Activated CD4-positive, CD25-positive, alpha-beta regulatory T cell treated with anti-CD3 and anti-CD28 coated beads, Interleukin-2, amount 50 U/mL, for 16 hours (primary cell): ENCODE results near the gene SH3D21.

ENCODE experiments used
- DNase-seq: peaks from one replicate; pipeline ENCODE4 v3.0.0-alpha.2; 2020; ENCODE audit warnings: low read depth, low spot score

The SH3D21 gene

DNA sequence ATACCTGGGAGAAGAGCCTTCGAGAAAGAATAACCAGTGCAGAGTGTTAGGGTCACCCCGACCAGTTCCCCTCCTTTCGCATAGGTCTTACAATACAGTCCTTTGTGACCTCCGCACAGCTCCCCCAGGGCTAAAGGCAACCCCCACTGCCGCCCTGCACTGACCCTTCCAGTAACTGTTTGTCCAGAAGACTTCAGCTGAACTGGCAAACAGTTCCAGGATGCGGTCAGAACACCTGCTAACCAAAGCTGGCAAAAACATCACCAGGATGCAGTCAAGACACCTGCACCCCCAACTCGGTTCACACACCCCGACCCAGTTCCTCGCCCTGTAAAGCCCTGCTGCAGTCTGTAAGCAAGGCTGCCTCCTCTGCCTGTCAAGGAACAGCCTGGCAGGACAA is 23.6 kb downstream of the SH3D21 start:
- DNase-seq, result no peak

DNA sequence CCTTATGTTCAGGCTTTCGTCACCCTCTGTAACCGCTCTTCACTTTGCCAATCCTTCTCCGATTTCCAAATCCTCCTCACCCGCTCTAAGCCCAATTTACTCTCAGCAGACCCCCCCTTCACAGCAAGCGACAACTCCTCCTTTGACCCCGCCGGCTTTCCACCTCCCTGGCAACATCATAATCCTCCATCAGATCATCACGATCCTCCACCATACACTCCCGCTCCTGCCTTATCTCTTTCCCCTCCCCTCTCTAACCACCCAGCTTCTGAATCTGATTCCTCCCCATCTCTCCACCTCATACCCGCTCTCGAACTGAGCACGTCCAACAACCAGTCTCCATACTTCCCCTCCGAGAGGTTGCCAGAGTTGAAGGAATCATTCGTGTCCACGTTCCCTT is 24.8 kb downstream of the SH3D21 start:
- DNase-seq, result no peak

DNA sequence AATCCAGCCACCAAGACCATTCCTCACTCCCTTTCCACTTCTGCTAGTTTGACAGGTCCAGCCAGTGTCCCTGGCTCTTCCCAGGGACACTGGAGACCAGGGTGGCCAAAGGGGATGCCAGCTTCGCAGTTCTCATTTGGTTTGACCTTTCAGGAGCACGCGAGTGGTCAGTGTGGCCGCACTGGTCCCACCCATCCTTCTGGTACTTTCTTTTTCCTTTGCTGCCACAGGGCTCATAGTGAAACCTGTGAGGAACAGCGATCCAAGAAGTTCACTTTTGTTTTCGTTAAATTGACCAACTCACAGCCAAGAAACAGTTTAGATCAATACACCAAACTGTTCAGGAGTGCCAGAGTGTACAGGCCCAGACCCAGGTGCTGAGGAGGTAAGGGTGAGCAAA is 31.7 kb downstream of the SH3D21 start:
- no peak for DNase-seq

DNA sequence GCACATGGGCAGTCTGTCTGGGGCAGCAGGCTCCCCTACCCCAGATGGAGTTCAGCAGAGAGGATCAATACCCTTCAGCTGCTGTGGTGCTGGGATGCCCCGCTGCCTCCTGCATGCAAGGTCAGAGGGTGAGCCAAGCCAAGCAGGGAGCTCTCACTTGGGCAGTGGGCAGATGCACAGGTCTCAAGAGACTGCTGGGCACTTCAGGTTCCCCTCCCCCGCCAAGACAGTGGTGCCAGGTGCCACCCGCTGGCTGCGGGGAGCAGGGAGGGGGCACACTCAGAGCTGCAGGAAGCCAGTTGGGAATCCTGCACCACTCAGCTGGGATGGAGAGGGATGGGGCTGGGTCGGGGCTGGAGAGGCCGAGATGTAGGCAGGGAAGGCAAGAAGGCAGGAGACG is 33.0 kb downstream of the SH3D21 start:
- DNase-seq, result no peak

DNA sequence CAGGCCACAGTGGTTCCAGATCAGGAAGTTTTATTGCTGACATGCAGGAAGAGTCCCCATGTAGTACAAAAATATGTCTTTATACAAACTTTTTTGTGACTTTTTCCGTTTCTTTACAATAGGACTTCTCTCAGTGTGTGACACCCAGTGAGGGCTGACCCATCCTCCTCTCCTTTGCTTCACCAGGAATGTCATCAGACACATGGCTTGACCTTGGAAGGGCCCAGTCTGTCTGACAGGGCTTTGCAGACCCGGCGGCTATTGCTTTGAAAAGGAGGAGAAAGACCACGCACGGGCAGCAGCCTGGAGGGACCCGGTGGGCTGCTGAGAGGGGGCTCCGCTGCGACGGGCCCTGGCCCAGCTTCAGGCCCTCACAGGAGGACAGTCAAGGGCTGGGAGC is 33.4 kb downstream of the SH3D21 start:
- no peak for DNase-seq

DNA sequence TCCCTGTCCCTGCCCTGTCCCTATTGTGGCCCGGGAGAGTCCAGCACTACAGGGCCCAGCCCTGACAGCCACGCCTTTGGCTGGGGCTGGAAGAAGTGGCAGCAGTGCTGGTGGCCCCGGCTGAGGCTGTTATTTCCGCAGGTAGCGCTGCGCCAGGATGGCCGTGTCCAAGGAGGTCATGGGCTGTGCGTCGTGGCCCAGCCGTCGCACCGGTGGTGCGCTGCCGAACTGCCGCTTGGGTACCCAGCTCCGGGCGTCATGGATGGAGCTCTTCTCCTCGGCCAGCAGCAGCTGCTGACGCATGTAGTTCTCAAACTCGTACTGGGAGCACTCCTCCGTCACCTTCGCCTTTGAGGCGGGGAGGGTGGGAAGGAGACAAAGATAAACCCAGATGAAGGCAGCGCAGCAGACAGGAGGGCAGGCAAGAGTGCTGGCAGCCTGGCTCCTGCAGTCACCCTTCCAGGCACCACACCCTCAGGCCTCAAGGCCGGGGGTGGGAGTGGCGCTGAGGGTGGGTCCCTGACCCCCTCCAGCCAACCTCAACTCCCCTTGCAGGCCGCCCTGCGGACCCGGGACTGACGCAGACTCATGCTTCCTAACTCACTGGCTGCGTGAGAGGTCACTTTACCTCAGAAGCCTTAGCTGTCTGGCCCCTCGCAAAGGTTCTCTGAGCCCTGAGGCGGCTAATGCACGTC is 35.6 kb downstream of the SH3D21 start:
- no peak for DNase-seq

DNA sequence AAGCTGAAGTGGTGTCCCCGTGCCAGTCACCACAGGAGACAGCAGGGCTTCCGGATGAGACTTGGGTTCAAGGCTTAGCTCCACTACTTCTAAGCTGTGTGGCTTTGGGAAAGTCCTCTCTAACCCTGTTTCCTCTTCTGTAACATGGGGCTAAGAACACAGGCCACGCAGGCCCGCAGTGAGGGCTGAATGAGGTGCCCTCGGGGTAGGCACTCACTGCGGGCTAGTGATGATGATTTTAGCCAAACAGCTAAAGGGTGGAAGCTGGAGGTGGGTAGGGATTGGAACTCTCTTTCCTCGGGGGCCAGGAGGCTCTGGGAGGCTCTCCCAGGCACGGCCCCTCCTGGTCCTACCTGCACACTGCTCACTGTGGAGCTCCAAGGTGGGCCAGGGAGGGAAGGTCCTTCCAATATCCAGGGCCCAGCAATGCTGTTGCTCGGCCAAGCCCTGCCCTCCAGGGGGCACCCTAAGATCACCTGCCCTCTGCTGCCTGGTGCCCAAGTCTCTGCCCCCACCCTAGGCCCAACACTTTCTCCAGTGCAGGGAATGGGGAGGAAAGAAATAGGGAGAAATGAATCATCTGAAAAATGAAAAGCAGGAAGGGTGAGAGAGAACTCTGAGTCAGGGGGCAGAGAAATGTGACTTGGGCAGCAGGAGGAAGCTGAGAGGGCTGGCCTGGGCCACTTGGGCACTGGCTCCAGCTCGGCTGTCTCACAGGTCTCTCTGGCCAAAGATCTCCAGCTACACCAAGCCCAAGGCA is 36.4 kb downstream of the SH3D21 start:
- DNase-seq, result no peak

DNA sequence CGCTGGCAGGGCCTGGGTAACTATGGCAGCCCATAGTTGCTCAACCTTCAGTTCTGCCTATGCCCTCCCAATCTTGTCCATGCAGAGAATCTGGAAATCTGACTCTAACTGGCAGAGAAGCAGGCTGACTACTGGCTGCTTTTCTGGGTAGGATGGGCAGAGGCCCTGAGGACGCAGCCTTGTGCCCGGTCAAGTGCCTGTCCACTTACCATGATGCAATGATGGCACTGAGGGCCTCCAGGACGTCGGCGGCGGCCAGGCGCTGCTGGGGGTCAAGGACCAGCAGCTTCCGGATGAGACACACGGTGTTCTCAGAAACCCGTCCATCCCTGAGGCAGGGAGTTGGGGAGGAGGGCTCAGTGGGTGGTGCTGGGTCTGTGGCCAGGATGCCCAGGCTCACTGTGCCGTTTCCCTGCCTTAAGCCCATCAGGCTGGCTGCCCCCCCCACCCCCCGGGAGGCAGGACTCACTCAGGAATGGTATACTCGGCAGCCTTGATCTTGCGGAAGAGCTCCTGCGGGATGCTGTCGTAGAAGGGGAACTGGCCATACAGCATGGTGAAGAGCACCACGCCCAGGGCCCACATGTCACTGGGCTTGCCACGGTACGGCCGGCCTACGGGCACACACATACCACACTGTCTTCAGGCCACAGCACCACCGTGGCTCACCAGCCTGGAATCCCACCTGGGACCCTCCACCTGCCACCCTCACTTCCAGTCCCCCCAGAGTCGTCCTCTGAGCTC is 37.7 kb downstream of the SH3D21 start:
- no peak for DNase-seq

DNA sequence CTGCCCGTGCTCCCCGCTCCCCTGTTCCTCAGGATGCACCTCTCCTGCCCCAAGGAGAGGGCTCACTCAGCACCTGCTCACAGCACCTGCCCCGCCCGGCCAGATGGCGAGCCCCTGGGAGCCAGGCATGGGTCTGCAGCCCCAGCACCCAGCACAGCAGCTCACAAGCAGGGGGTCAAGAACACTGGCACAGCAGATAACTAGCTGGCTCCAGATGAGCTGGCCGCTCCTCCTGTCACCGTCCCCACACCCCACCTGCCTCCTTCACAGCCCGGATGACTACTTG is 38.2 kb downstream of the SH3D21 start:
- no peak for DNase-seq

DNA sequence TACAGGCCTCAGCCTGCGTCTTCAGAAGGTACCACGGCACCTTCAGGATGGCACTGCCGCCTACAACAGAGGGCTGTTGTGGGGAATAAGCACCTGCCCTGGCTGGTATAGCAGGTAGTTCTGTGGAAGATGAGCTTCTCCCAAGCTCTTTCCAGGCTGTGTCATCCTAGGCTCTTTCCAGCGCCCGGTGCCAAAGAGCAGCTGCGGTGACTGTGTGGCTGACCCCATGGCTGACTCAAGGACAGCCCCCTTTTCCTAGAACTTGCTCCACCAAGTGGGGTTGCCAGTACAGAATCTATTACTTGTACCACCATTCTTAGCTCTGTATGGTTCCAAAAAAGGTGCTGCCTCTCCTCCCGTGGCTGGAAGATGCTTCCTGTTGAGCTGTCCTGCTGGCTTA is 39.2 kb downstream of the SH3D21 start:
- no peak for DNase-seq

DNA sequence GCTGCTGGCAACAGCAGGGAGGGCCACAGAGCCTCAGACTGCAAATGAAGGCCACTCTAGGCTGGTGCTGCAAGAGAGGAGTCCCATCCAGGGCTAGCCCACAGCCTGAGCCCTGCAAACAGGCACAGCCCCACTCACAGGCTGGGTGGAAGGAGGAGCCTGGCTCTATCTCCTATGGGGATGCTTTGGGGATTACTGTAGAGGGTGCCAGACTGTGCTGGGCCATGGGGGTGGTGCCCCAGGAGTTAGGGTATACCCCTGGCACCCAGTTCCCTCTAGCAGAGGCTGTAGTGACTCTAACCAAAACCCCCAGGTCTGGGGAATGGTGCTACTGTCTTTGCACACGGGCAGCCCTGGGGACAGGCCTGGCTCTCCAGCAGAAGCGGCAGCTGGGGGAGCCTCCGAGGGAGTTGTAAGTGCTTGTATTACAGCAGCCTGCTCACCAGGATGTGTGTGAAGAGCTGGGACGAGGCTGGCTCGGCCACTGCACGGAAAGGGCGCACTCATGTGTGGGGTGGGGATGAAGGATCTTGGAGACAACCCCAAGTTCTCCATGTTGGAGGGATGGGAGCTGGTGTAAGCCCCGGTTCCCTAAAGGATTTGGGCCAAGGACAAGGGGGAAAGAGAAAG is 40.7 kb downstream of the SH3D21 start:
- no peak for DNase-seq

DNA sequence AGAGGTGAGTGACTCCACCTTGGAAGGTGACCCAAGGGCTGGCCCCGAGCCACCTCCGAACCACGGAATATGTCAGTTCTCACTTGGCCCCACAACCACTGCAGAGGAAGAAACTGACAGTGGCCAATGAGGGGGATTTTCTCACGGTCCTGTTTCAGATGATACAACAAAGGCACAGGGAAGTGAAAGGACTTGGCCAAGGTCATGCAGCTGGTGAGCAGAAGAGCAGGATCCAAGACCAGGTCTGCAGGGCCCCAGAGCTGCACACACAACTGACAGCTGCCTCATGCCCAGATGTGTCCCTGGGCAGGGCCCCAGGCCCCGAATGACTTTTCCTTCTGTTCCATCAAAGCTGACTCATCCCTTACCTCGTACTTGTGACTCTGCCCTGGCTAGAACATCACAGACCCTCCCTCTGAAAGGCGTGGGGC is 43.1 kb downstream of the SH3D21 start:
- DNase-seq, result no peak

DNA sequence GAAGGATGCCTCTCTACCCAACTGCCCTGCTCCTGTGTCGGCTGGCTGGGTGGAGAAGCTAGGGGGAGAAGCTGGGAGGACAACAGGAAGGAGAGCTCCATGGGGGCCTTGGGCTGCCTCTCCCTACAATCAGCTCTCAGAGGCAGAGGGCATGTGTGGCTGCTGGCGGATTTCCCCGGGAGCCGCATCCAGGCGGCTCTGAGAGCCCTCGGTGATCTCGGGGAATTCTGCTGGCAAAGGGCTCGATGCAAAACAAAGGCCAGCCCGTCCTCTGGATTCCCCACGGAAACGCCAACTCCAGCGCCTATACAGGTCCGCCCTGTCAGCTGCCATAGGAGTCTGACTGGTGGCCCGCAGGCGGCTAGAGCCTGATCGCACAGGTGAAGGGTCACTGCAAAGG is 43.7 kb downstream of the SH3D21 start:
- DNase-seq, result no peak

DNA sequence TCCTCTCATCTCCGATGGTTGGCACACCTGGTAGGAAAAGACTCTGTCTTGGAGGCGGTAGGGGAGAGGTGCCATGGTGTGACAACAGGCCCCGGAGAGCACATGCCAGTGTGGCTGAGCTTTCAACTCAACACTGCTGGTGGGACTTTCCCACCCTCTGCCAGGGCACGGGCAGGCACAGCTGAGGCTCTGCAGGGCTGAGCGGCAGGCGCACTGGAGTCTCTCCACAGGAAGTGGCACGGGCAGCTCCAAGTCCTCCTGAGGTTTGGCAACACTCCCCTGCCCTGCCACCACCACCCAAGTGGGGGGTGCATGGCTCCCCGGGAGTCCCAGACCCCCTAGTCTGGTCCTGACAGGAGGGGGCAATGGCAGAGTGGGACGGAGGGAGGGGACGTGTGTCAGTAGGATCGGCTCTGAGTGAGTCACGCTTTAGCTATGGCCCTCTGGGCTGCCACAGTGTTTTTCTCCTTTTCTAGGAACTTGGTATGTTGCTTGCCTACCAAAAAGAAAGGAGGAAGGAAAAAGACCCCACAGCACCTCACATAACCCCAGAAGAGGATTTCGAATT is 44.6 kb downstream of the SH3D21 start:
- DNase-seq, result no peak

DNA sequence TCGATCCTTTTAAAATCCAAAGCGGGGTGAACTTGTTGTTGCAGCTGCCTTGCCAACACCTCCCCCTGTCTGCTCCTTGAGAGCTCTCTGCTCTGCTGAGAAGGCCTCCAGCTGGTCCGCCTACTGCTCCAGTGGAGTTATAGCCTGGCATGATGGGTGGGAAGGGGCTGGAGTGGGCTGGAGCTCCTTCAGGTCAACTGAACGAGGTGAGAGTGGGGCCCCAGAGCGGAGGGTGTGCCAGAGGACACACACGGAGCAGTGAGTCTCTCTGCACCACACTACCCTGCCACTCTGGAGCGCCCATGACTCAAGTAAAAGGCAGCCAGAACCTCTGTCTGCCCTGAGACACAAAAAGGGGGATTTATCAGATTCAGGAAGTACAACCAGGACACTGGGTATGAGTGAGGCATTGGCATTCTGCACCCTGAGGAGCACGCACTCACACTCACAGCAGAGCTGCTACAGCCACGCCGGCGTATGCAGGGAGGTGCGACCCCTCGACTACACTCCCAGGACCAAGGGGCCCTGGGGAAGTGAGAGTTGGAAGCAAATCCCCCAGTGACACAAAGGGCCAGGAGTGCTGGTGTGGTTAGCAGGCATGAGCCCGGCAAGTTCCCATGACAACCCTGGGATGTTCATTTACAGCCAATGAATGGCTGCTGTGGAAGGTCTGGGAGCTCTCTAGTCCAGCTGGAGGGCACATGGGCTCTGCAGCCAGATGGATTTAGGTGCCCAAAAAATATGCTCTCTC is 45.2 kb downstream of the SH3D21 start:
- no peak for DNase-seq

DNA sequence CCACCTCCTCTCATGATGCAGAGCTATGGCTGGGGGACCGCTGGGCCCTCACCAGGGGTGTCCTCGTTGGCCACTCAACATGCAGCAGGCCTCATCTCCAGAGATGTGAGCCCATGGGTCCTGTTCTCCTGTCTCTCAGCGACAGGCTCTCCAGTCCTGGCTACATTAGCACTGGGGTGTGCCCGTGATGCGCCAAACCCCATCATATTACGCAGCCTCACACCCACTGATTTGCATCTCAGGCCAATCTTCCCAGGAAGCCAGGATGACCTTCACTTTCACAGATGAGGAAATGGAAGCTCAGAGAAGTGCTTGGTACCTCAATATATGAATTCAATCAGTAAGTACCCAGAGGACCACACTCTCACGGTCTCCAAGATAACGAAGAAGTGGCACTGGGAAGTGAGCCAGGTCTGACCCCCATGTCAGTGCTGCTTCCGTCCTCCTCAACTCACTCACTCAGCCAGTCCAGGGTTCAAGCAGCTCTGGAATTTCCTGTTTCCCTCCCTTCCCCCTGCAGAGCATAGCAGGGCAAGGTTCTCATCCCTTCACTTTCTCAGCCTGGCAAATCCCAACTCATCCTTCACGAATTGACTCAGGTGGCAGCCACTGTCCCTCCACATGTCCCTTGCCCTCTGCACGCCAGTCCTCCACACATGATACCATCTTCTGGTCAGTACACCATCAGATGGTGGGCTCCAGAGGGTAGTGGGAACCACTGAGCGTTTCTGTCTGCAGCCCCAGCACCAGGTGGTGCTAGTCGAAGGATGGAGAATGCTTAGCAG is 46.1 kb downstream of the SH3D21 start:
- DNase-seq, result no peak

DNA sequence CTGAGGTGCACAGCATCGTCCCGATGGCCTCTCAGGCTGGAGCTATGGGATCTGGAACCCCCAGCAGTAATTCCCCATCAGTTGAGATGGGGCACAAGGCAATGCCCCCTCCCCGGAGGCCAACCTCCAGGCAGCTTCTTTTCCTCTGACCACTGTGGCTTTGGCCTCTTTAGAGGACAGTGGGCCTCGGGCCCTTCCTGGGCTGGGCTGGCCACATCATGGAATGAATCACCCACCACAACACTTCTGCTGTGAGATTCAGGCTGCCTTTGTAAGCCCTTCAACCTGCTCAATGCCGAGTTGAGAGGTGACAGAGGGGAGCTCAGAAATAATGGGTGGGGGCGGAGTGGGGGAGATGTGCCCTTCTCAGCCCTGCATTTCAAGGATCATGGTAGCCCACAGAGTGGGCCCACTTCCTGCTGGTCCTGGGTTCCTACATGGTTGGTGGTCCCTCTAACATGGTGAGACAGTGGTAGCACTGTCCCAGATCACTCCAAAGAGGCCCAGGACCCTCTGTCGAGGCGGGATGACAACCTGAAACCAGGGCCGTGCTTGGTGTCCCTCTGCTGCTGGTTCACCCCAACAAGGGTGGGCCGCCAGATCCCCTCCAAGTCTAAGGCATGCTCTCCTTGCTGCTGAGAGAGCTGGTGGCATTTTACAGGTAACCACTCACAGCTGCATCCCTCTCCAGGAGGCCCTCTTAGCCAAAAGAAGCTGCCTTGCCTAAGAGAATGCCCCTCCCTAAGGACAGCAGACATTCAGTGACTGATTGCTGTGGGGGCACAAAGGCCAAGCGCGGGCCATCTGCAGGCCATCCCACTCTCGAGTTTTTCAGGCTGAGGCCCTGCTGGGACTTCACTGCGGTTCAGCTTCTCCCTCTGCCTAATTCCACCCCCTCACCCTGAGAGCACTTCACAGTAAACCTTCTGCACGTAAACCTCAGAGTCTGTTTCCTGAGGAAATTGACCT is 47.0 kb downstream of the SH3D21 start:
- DNase-seq, result no peak

DNA sequence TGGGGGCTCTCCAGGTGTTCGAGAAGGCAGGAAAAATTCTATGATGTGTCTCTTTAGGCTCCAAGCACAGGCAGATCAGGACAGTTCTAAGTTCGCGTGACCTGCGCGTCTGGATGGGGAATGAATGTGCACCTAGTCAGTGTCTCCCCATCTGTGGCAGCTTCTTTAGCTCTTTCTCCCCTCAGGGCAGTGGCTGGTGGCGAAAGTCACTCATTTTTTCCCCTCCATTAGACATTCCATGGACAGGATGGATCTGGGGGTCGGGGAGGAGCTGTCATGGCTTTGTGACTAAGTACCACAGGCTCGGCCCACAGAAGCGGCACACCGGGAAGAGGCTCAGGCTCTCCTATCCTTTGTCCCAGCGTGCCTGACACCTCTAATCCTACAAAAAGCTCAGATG is 48.3 kb downstream of the SH3D21 start:
- no peak for DNase-seq

DNA sequence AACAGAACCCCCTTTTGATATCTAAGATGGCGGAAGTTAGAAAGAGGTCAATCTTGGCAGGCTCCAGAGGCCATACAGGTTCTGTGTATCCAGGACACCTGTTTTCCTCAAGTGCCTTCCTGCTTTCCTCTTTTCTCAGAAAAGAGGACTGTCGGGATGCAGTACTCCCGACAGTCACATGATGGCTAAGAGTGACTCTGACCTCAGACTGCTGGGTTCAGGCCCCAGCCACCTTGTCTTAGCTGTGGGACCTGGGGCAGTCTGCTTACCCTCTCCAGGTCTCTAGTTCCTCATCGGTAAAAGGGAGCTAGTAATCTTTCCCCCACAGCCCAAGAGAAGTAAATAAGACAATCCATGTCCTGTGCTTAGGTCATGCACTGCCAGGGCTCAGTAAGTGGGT is 49.6 kb downstream of the SH3D21 start:
- DNase-seq, result no peak
